ENCODE measurements around the gene PDE4B. TPM values are rescaled to one million over a fixed set of nuclear protein-coding genes. Genes with fewer than 3 reads are reported as not detected.
"Not testable (repeated sequence)": the region's sequence is repeated elsewhere in the genome, so short reads cannot be mapped to it uniquely, and the experiment has no call there.

PDE4B gene
- total RNA-seq, 2 experiments from 2014 or later = 2.4 to 3.1 TPM

GRCh38 chr1:66000033-66000637 is 207.4 kb downstream of the PDE4B start:
- DNase-seq (ENCODE audit: low spot score) = no peak
- Histone ChIP-seq H3K4me1 (ENCODE audit: insufficient read depth, low read length, poor library complexity, severe bottlenecking) (no peaks in the 10 kb centered on the region), H2AFZ (ENCODE audit: low read length) (no peak overlapping the region), H3K4me3 (ENCODE audit: low read depth, low read length, poor library complexity, severe bottlenecking) (no peak overlapping the region), H3K9me3 (ENCODE audit: low read length) (no peaks in the 10 kb centered on the region), H4K20me1 (ENCODE audit: insufficient read depth, low read length) (no peaks in the 10 kb centered on the region), H3K36me3 (ENCODE audit: insufficient read depth, low read length) (no peaks in the 10 kb centered on the region), H3K27ac (ENCODE audit: low read depth, low read length, poor library complexity, severe bottlenecking) (no peak overlapping the region), H3K4me2 (ENCODE audit: low read length) (no peak overlapping the region), H3K79me2 (ENCODE audit: insufficient read depth, low read depth, low read length) (no peaks in the 10 kb centered on the region), H3K9me2 (ENCODE audit: insufficient read depth, low read length) (no peaks in the 10 kb centered on the region)
- ChIA-PET CTCF (ENCODE audit: unreplicated experiment) (no interaction called here), POLR2A (interaction anchor here (0.8 to 1.0 kb wide), 2 partner anchors 178 to 451 kb away, joined by 3 read pairs; no protein-coding TSS in a partner anchor)
- intact Hi-C loops (cut with micrococcal nuclease; ENCODE audit: unreplicated experiment) = no loop called here
- TF ChIP-seq EZH2phosphoT487 (IDR thresholded peaks at IDR 0.05; ENCODE audit: borderline replicate concordance, low read depth, low read length) (no peak), CTCF (conservative IDR thresholded peaks at IDR 0.05; ENCODE audit: low read length) (no peak)
- no TSS peak for BruUV-seq (replicated peaks)

DNA sequence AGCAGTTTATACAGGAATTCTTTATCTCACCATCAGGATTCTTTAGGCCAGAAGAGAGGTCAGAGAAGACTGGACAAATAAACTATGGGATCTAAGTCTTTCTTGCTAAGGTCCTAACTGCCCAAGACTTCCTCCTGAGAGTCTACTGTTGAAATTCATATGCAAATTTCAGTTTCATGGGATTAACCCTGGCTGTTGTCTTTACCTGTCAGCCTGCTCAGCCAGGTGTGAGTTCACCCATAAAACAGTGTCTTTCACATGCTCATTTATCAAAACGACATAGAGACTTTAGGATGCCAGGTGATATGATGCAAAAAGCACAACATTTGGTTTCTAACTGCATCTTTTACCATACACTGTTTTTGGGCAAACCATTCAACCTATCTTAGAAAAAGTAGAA is 211.0 kb downstream of the PDE4B start:
- Histone ChIP-seq H4K20me1 (ENCODE audit: insufficient read depth, low read length) (no peaks in the 10 kb centered on the region), H2AFZ (ENCODE audit: low read length) (no peak overlapping the region), H3K4me3 (ENCODE audit: low read depth, low read length, poor library complexity, severe bottlenecking) (no peak overlapping the region), H3K9me3 (ENCODE audit: low read length) (no peaks in the 10 kb centered on the region), H3K9me2 (ENCODE audit: insufficient read depth, low read length) (no peaks in the 10 kb centered on the region), H3K36me3 (ENCODE audit: insufficient read depth, low read length) (no peaks in the 10 kb centered on the region), H3K79me2 (ENCODE audit: insufficient read depth, low read depth, low read length) (no peaks in the 10 kb centered on the region), H3K4me1 (ENCODE audit: insufficient read depth, low read length, poor library complexity, severe bottlenecking) (no peaks in the 10 kb centered on the region), H3K27ac (ENCODE audit: low read depth, low read length, poor library complexity, severe bottlenecking) (no peak overlapping the region), H3K4me2 (ENCODE audit: low read length) (no peak overlapping the region)
- DNase-seq (ENCODE audit: low spot score) = no peak
- CTCF ChIA-PET (ENCODE audit: unreplicated experiment) = no interaction called here
- intact Hi-C loops (cut with micrococcal nuclease; ENCODE audit: unreplicated experiment) = no loop called here
- TF ChIP-seq CTCF (conservative IDR thresholded peaks at IDR 0.05; ENCODE audit: low read length) (no peak), EZH2phosphoT487 (IDR thresholded peaks at IDR 0.05; ENCODE audit: borderline replicate concordance, low read depth, low read length) (no peak)
- no TSS peak for BruUV-seq (replicated peaks)
- POLR2A ChIA-PET = interaction anchor here (0.7 to 1.0 kb wide), 2 partner anchors 18 to 56 kb away, joined by 3 to 4 read pairs; no protein-coding TSS in a partner anchor

- DNase-seq (ENCODE audit: low spot score); H3K4me2 ChIP-seq (ENCODE audit: low read length); H3K27ac ChIP-seq (ENCODE audit: low read depth, low read length, poor library complexity, severe bottlenecking); intact Hi-C loops (cut with micrococcal nuclease; ENCODE audit: unreplicated experiment); H3K9me3 ChIP-seq (ENCODE audit: low read length); H3K79me2 ChIP-seq (ENCODE audit: insufficient read depth, low read depth, low read length); POLR2A ChIA-PET; BruUV-seq (replicated peaks); H2AFZ ChIP-seq (ENCODE audit: low read length); H3K4me1 ChIP-seq (ENCODE audit: insufficient read depth, low read length, poor library complexity, severe bottlenecking); H3K9me2 ChIP-seq (ENCODE audit: insufficient read depth, low read length); H3K36me3 ChIP-seq (ENCODE audit: insufficient read depth, low read length); H3K4me3 ChIP-seq (ENCODE audit: low read depth, low read length, poor library complexity, severe bottlenecking); H4K20me1 ChIP-seq (ENCODE audit: insufficient read depth, low read length); CTCF ChIA-PET (ENCODE audit: unreplicated experiment): not testable (repeated sequence)
These were observed 213.8 kb downstream of the PDE4B start for GRCh38 chr1:66006534-66006933.
